Chondrocyte (in vitro differentiated cells): ENCODE results near the gene PRKAG3. TPM values are rescaled to one million over a fixed set of nuclear protein-coding genes. Genes with fewer than 3 reads are reported as not detected.
A peak's percentile ranks its signal among the peaks of the same experiment; 100 is the strongest.

Experiments used
- DNase-seq: peaks from one replicate; pipeline ENCODE4 v3.0.0; 2021; ENCODE audit warnings: mixed read lengths, low spot score
- H3K27ac Mint-ChIP-seq: one replicate; pipeline ENCODE4 v1.8.0; 2021; ENCODE audit warnings: mild to moderate bottlenecking, moderate library complexity, mixed read lengths; ENCODE audit not compliant: unreplicated experiment
- H3K27me3 Mint-ChIP-seq: 2 replicates; pipeline ENCODE4 v1.8.0; 2021; ENCODE audit warnings: low read depth, mixed read lengths
- H3K36me3 Mint-ChIP-seq: 2 replicates; pipeline ENCODE4 v1.8.0; 2021; ENCODE audit warnings: low read depth, mixed read lengths
- H3K4me1 Mint-ChIP-seq: 2 replicates; pipeline ENCODE4 v1.8.0; 2021; ENCODE audit warnings: low read depth, mild to moderate bottlenecking, mixed read lengths
- H3K4me3 Mint-ChIP-seq: one replicate; pipeline ENCODE4 v1.8.0; 2021; ENCODE audit warnings: mild to moderate bottlenecking, moderate library complexity, mixed read lengths; ENCODE audit not compliant: unreplicated experiment
- H3K9me3 Mint-ChIP-seq: 2 replicates; pipeline ENCODE4 v1.8.0; 2021; ENCODE audit warnings: low read depth, mixed read lengths
- long read RNA-seq: library from polyadenylated mRNA; stranded (forward); transcript quantifications from one replicate; pipeline ENCODE4 v2.0.0, GENCODE V29; 2021
- total RNA-seq: library from RNA; stranded (reverse); gene quantifications from 3 replicates; pipeline ENCODE4 v1.2.1, GENCODE V29; 2021
- TF ChIP-seq, protein P1 (sequence below): fragments of 200-600 bp; sonication (generic); IDR thresholded peaks from 2 replicates; pipeline ENCODE4 v1.5.0; 2021; ENCODE audit warnings: antibody characterized with exemption, mild to moderate bottlenecking, moderate library complexity

Gene PRKAG3
- total RNA-seq, result not detected in 3 replicates
- long read RNA-seq, result 0 reads

DNA sequence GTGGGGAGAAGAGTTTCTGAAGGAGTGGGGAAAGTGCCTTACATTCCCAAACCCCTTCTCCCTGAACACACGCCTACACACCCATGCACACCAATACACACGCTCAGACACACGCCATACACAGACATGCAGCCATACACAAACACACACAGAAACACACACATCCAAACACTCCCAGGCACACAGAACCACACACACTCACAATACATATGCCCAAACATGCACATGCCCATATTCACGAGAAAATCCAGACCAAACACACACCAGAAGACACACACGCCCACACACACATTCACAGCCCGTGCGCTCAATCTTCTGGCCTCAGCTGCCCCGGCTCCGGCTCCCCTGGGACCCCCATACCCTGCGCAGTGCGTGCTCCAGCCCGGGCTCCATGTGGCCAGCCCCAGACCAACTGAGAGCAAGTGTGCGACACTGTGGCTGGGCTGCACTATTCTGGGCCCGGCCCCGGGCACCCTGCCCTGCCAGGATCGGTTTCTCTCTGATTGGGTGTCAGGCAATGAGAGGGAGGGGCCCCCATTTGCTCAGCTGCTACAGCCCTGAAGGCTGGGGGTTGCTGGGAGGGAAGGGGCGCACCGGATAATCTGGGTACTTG, at the start of gene PRKAG3:
PRKAG3 (minus strand) TSS at position 426 of the 613 bp plus-strand sequence.
- no peak within 1 kb of the TSS for H3K27ac Mint-ChIP-seq
- H3K36me3 Mint-ChIP-seq, result no peaks in the 10 kb centered on the region
- no peak within 1 kb of the TSS for H3K4me3 Mint-ChIP-seq
- peaks cover 15% of the 10 kb centered on the region for H3K4me1 Mint-ChIP-seq
- H3K27me3 Mint-ChIP-seq, result peaks cover 38% of the 10 kb centered on the region
- no peak for DNase-seq
- H3K9me3 Mint-ChIP-seq, result no peaks in the 10 kb centered on the region
- TF ChIP-seq, protein P1, sequence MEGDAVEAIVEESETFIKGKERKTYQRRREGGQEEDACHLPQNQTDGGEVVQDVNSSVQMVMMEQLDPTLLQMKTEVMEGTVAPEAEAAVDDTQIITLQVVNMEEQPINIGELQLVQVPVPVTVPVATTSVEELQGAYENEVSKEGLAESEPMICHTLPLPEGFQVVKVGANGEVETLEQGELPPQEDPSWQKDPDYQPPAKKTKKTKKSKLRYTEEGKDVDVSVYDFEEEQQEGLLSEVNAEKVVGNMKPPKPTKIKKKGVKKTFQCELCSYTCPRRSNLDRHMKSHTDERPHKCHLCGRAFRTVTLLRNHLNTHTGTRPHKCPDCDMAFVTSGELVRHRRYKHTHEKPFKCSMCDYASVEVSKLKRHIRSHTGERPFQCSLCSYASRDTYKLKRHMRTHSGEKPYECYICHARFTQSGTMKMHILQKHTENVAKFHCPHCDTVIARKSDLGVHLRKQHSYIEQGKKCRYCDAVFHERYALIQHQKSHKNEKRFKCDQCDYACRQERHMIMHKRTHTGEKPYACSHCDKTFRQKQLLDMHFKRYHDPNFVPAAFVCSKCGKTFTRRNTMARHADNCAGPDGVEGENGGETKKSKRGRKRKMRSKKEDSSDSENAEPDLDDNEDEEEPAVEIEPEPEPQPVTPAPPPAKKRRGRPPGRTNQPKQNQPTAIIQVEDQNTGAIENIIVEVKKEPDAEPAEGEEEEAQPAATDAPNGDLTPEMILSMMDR, result no peak

DNA sequence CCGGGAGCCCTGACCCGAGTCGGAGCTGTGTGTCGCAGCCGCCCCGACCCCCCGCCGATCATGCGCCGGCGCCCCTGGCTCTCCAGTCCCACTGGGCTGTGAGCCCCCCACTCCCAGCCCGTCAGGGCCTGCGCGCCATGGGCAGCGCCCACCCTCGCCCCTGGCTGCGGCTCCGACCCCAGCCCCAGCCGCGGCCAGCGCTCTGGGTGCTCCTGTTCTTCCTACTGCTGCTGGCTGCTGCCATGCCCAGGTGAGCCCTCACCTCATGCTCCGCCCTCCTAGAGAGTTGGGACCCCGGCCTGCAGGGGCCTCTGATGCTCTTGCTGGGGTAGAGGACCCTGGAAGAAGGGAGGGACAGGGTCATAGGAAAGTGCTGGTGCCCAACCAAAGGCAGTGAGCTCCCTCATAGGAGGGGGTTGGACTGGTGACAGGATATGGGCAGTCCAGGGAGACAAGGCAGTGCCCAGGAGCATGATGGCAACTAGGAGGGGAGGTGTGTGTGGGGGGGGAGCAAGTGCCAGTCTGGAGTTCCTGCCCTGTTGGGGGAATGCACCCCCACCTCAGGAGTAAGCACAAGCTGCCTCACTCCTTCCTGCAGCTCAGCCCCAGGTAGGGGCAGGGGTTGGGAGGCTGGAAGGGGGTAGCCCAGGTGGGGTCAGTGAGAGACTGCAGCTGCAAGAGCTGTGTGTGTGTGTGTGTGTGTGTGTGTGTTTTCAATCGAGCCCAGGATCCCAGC, 49.4 kb upstream of the PRKAG3 start:
- TF ChIP-seq, protein P1, result no peak
- no peak overlapping the region for H3K27ac Mint-ChIP-seq
- H3K4me1 Mint-ChIP-seq, result peaks cover 5% of the 10 kb centered on the region
- peaks cover 71% of the 10 kb centered on the region for H3K27me3 Mint-ChIP-seq
- peaks cover 4% of the 10 kb centered on the region for H3K36me3 Mint-ChIP-seq
- H3K4me3 Mint-ChIP-seq, result no peak overlapping the region
- no peaks in the 10 kb centered on the region for H3K9me3 Mint-ChIP-seq
- peak; percentile 80 for DNase-seq

DNA sequence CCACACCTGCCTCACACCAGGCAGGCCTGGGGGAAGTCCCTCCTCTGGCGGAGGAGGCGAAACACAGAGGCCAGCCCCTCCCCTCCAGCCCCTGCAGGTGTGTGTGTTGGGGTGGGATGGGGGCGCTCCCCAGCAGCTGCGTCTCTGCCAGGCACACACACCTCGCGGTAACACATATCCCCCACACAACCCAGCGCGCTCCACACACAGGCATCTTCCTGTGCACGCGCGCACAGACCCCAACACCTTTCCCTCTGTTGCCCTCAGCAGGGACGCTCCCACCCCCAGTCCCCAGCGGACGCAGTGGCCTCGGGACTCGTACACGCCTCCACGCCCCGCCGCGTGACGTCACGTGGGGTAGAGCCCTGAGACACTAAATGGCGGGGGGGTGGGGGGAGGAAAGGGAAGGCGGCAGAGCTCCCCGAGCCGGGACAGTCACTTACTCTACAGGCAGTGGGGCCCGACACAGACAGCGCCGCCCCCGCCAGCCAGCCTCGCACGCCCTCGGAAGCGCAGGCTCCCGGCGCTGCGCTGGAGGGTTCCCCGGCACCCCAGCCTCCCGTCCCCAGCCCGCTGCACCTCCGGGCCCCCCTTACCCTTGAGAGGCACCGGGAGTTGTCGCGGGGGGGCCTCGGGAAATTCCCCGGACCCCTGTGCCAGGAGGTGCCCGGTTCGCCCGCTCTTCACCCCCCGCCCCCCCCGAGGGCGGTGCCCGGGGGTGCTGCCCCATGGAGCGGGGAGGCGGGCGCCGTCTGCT, 48.7 kb upstream of the PRKAG3 start, which contains the start of gene WNT10A:
WNT10A (plus strand) TSS at position 751 of the 757 bp plus-strand sequence. CDS start 144 bp downstream, outside the sequence.
- Mint-ChIP-seq H3K4me1 (peaks cover 5% of the 10 kb centered on the region), H3K27me3 (peaks cover 70% of the 10 kb centered on the region), H3K9me3 (no peaks in the 10 kb centered on the region), H3K36me3 (peaks cover 4% of the 10 kb centered on the region), H3K27ac (no peak within 1 kb of the TSS), H3K4me3 (peak within 1 kb of the TSS; percentile 40)
- TF ChIP-seq, protein P1, result no peak
- peak; percentile 85 for DNase-seq

DNA sequence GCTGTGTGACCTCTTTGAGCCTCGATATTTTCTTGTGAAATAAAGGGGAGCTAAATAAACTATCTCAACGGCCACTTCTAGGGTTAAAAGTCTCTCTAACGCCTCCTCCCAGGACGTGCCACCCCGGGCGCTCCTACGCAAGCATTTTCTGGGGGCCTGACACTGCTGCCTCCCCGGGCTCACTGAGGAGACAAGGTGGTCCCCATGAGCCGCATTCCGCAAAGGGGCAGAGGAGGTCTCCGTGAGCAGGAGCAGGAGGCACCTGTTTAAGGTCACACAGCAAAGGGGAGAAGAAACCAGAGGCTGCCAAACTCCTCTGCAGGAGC, 48.1 kb upstream of the PRKAG3 start:
- DNase-seq, result peak; percentile 79
- H3K9me3 Mint-ChIP-seq, result no peaks in the 10 kb centered on the region
- H3K36me3 Mint-ChIP-seq, result peaks cover 4% of the 10 kb centered on the region
- TF ChIP-seq, protein P1, result no peak
- H3K27ac Mint-ChIP-seq, result no peak overlapping the region
- H3K27me3 Mint-ChIP-seq, result peaks cover 70% of the 10 kb centered on the region
- peaks cover 5% of the 10 kb centered on the region for H3K4me1 Mint-ChIP-seq
- H3K4me3 Mint-ChIP-seq, result peak overlapping the region; percentile 40
